ENCODE results near the gene PTK7.
"Not testable (repeated sequence)": the region's sequence is repeated elsewhere in the genome, so short reads cannot be mapped to it uniquely, and the experiment has no call there.

PTK7 gene

DNA sequence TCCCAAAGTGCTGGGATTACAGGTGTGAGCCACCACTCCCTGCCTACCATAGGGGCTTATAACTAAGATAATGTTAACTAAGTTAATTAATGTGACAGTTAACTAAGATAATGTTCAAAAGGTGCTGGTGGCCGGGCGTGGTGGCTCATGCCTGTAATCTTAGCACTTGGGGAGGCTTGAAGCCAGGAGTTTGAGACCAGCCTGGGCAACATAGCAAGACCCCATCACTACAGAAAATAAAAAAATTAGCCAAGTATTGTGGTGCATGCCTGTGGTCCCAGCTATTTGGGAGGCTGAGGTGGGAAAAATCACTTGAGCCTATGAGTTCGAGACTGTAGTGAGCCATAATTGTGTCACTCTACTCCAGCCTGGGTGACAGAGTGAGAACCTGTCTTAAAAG lies 62.2 kb downstream of the PTK7 start:
- no peak for FAIRE-seq
- DNase-seq (ENCODE audit: extremely low spot score, insufficient read length, low read depth) = no peak

DNA sequence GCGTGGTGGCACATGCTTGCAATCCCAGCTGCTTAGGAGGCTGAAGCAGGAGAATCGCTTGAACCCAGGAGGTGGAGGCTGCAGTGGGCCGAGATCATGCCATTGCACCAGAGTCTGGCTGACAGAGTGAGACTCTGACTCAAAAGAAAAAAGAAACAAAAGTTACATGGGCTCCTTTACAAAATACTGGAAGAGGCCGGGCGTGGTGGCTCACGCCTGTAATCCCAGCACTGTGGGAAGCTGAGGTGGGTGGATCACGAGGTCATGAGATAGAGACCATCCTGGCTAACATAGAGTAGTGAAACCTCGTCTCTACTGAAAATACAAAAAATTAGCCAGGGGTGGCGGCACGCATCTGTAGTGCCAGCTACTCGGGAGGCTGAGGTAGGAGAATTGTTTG lies 63.9 kb downstream of the PTK7 start:
- not testable (repeated sequence) for FAIRE-seq

DNA sequence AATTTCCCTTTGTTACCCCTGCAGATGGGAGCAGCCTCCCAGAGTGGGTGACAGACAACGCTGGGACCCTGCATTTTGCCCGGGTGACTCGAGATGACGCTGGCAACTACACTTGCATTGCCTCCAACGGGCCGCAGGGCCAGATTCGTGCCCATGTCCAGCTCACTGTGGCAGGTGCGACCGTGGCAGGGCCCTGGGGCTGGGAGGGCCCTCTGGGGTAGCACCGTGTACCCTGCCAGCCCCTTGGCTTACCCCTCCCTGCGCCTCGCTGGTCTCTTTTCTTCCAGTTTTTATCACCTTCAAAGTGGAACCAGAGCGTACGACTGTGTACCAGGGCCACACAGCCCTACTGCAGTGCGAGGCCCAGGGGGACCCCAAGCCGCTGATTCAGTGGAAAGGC lies 65.5 kb downstream of the PTK7 start:
- FAIRE-seq (no peak), DNase-seq (ENCODE audit: extremely low spot score, insufficient read length, low read depth) (no peak)

More for the DNA sequence above, 63.9 kb downstream of the PTK7 start:
- not testable (repeated sequence) for DNase-seq (ENCODE audit: extremely low spot score, insufficient read length, low read depth)

DNA sequence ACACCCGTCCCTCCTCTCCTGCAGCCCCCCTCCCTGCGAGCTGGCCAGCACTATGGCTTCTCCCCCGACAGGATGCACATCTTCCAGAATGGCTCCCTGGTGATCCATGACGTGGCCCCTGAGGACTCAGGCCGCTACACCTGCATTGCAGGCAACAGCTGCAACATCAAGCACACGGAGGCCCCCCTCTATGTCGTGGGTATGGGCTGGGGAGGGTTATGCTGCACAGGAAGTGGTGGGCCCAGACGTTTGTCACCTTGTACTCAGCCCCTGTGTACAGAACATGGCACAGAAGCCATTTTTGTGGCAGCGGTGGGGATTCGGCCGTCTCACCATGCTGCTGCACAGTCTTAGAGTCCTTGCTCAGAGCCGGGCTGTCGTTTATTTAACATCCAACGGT lies 66.0 kb downstream of the PTK7 start:
- no peak for FAIRE-seq
- DNase-seq (ENCODE audit: extremely low spot score, insufficient read length, low read depth) = no peak

DNA sequence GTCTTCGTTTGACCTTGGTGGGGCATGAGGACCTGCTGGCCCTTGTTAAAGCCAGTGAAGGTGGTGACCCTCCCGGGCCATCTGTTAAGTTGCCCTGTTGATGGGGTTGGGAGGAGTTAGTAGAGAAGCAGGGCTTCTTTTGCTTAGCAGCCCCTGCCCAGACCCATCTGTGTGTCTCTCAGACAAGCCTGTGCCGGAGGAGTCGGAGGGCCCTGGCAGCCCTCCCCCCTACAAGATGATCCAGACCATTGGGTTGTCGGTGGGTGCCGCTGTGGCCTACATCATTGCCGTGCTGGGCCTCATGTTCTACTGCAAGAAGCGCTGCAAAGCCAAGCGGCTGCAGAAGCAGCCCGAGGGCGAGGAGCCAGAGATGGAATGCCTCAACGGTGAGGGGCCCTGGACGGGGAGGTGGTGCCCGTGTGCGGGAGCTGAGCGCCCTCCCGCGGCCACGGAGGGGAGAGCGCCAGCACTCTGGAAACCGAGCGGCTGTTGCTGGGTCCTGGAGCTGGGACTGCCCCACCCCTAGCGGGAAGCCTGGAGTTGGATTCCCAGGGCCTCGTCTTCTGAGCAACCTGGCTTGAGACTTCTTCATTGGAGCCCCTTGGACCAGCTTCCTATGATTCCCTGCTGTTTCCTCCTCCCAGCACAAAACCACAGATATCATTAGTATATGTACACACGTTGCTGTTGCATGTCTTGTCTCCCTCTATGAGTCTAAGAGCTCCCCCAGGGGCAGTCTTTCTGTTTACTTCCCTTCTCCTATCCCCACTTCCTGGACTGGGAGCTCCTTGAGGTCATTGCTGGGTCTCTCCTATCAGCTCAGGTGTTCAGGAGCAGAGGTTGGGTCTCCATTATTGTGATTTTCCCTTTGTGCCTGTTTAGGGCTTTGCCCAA lies 67.4 kb downstream of the PTK7 start:
- FAIRE-seq = peak; percentile 75
- peak; percentile 79 for DNase-seq (ENCODE audit: extremely low spot score, insufficient read length, low read depth)

DNA sequence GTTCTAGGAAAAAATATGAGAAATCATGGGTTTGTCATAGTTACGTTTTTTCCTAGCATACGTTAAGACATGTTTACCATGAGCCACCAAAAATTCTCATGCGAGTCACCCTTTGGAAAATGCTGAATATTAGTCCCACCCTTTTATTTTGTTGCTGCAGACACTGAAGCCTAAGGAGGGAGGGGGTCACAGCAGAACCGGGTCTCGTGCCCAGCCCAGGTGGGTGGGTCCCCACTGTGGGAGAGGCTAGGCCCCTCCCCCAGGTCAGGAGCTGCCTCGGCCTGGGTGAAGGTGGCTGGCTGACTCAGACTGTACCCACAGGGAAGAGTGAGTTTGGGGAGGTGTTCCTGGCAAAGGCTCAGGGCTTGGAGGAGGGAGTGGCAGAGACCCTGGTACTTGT lies 68.8 kb downstream of the PTK7 start:
- FAIRE-seq = no peak
- no peak for DNase-seq (ENCODE audit: extremely low spot score, insufficient read length, low read depth)

DNA sequence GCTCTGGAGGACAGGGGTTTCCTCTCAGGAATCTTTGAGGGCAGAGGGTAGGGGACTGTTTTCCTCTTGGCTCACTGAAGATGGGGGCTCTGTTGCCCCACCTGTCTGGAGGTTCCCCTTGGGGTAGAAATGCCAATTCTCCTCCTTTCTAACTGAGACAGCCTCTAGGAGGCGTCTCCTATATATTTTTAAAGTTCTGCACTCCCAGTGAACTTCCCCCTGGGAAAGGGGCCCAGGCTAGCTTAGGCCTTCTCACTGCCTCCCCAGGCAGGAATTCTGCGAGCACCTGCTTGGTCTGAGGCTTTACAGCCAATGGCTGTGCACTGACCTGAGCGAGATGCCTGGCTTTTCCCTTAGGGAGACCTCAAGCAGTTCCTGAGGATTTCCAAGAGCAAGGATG lies 70.1 kb downstream of the PTK7 start:
- DNase-seq (ENCODE audit: extremely low spot score, insufficient read length, low read depth) (no peak), FAIRE-seq (no peak)

DNA sequence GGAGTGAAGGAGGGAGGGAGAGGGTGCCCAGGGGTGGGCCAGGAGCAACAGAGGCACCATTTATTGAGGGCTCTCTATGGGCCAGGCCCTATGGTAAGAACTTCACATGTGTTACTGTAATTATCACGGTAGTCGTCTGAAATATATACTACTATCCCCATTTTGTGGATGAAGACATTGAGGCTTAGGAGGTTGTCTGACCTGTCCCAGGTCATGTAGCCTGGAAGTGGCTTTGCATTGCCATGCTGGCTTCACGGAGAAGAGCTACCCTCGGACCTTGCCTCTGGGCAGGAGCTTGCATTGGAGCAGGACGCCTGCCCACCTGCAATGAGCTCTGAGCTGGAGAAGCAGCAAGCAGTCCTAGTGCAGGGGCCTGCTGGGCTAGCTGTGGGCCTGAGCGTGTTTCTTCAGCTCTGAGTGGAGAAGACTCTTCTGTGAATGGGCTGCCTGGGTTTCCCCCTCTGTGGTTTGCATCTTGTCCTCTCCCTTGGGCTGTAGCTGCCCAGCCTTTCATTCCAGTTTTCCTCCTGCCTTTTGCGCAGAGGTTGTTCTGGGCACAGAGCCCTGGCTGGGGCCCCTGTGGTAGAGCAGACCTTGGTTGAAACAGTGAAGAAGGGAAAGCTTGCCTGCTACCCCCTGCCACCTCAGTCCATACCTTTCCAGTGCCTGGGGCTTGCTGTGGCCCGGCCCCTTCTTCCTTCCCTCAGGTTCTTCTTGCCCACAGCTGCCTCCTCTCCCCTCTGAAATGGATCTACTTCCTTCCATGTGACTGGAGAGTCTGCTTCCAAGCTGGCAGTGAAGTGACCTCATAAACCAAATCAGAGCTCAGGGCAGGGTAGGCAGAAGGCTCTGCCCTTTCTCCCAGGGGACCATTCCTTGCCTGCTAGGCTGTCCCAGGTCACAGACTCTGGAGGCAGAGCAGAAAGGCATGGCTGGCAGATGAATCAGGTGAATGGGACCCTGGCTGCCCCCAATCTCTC lies 70.9 kb downstream of the PTK7 start:
- FAIRE-seq = no peak
- DNase-seq (ENCODE audit: extremely low spot score, insufficient read length, low read depth) = no peak

DNA sequence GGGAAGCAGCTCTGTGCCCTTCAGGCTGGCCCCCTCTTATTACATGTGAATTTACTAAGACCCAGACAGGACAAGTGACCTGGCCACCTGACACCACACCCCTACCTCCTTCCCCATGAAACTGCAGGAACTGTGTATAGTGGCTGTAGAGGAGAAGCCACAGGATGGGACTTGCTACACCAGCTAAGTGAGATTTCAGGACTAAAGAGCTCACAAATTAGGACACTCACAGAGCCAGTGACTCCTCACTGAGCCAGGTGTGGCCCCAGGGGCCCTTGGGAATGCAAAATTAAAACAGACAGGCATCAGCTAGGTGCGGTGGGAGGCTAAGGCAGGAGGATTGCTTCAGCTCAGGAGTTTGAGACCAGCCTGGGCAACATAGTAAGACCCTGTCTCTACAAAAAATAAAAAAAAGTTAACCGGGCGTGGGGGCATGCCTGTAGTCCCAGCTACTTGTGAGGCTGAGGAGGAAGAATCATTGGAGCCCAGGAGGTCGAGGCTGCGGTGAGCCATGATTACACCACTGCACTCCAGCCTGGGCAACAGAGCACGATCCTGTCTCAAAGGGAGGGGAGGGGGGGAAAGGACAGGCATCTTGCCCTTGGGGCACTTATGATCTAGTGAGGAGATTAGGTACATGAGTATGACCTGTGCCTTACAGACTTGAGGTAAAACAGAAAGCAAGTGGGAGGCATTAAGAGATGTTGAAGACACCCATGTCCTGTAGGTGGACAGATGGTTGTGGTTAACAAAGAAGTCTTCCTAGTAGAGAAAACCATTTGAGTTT lies 71.8 kb downstream of the PTK7 start:
- no peak for DNase-seq (ENCODE audit: extremely low spot score, insufficient read length, low read depth)
- FAIRE-seq = no peak

DNA sequence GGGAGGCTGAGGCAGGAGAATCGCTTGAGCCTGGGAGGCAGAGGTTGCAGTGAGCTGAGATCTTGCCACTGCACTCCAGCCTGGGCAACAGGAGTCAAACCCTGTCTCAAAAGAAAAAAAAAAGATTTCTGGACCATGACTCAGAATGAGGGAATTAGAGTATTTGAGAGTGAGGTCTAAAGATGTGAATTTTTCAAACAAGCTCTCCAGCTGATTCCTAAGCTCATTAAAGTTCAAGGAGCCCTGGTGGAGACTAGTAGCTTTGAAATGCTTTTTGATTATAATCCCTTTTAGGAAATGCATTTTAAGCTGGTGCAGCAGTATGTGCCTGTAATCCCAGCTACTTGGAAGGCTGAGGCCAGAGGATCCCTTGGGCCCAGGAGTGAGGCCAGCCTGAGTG lies 73.2 kb downstream of the PTK7 start:
- DNase-seq (ENCODE audit: extremely low spot score, insufficient read length, low read depth) = no peak

DNA sequence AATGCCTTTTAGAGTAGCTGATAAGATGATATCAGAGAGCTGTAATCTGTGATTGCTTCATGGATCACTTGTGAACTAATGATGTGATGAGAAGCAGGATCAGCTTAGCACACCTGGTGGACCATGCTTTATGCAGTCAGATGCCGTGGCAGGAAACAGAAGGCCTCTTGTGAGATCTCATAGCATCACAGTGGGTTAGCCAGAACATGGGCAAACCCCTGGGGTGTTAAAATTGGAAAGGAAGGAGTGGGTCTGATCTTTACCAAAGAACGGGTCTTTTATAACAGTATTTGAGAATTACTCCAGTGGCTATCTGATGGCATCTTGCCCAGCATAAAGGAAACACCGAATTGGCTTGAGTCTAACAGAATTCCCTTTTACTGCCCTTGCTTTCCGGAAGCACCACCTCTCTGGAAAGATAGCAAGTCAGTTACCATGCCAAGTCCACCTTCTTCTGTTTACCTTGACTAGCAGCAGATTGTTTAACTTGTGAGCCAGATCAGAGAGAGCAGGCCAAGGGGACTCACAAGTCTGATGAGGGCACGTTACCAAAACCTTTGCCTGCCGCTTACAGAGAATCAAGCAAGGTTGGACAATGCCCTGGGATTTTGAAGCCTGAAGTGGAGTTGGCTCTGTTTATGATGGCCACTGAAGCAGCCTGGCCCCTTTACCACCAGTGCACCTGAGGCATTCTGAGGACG lies 74.1 kb downstream of the PTK7 start:
- FAIRE-seq = no peak
- no peak for DNase-seq (ENCODE audit: extremely low spot score, insufficient read length, low read depth)

More for the DNA sequence above, 73.2 kb downstream of the PTK7 start:
- no peak for FAIRE-seq

DNA sequence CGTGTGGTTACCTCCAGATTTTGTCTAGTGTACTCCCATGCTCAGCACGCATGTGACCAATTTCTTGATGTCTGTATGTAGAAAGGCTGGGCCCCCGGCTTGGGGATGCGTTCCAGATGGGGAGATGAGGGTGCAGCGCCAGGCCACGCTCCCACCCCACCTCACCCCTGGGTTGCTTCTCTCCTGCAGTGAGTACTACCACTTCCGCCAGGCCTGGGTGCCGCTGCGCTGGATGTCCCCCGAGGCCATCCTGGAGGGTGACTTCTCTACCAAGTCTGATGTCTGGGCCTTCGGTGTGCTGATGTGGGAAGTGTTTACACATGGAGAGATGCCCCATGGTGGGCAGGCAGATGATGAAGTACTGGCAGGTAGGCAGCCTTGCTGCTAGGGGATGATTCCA lies 83.5 kb downstream of the PTK7 start:
- FAIRE-seq (no peak), DNase-seq (ENCODE audit: extremely low spot score, insufficient read length, low read depth) (no peak)

DNA sequence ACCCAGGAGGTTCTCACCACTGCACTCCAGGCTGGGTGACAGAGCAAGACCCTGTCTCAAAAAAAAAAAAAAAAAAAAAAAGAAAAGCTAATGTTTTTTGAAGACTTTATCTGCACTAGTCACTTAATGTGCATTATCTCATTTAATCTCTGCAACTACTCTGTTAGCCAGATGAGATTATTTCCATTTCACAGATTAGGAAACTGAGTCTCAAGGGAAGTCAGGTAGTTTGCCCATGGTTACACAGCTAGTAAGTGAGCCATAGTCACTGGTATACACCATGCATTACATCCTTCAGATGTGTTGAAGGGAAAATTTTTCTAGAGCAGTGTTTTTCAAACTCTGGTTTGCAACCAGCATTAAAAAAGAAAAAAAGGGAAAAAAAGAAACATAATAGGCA lies 87.8 kb downstream of the PTK7 start:
- no peak for FAIRE-seq
- DNase-seq (ENCODE audit: extremely low spot score, insufficient read length, low read depth) = no peak

DNA sequence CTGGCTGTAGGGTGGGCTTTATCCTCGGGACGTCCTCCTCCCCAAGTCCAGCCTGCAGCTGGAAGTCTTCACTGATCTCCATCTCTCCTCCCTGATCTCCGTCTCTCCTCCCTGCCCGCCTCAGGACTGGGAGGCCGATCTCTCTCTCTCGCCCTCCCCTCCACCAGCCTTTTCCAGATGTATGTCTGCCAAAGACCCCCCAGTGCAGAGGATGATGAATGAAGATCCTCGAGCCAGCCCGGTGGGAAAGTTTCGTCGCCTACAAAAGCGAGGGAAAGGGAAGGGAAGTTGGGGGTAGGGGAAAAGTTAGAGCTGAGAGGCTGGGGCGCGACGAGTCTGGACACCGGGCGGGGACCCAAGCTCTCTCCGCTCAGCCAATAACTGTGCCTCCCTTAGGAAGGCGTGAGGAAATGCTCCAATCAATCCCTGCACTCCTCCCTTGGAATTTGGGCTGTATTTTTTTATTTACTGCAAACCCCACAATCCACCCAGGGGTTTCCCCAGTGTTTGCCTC lies 94.4 kb downstream of the PTK7 start:
- FAIRE-seq (no peak), DNase-seq (ENCODE audit: extremely low spot score, insufficient read length, low read depth) (no peak)

DNA sequence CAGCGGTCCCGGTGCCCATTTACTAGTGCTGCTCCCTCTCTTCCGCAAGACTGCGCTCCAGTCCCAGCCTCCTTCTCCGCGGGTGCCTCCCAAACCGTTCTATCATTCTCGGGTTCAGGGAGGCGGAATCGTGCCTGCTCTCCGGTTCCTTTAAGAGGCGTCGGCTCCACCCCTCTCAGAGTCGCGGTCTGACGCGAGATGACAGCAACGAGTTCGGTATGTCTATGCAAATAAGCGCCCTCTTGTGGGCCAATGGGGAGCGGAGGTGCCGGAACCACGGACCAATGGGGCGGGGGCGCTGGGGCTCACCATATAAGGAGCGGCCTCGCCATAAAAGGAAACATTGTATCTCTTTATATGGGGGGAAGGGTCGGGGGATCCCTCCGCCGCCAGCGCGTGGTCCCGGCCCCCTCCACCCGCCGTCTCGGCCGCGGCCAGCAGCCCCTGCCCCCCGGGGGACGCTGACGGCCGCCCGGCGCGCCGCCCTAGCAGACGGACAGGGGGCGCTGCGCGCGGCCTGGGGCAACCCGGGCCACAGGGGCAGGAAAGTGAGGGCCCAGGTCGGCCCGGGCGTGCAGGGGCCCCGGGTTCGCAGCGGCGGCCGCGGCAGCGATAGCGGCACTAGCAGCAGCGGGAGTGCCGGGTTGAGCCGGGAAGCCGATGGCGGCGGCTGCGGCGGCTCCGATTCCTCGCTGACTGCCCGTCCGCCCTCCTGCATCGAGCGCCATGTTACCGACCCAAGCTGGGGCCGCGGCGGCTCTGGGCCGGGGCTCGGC lies 95.0 kb downstream of the PTK7 start, which contains the start of gene SRF:
SRF (plus strand) TSS at position 339 of the 776 bp plus-strand sequence; CDS start at position 727, 388 bp downstream.
- peak; percentile 97 for FAIRE-seq
- DNase-seq (ENCODE audit: extremely low spot score, insufficient read length, low read depth) = peak; percentile 89

DNA sequence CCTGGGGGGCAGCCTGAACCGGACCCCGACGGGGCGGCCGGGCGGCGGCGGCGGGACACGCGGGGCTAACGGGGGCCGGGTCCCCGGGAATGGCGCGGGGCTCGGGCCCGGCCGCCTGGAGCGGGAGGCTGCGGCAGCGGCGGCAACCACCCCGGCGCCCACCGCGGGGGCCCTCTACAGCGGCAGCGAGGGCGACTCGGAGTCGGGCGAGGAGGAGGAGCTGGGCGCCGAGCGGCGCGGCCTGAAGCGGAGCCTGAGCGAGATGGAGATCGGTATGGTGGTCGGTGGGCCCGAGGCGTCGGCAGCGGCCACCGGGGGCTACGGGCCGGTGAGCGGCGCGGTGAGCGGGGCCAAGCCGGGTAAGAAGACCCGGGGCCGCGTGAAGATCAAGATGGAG lies 95.6 kb downstream of the PTK7 start:
- DNase-seq (ENCODE audit: extremely low spot score, insufficient read length, low read depth) (no peak), FAIRE-seq (no peak)

DNA sequence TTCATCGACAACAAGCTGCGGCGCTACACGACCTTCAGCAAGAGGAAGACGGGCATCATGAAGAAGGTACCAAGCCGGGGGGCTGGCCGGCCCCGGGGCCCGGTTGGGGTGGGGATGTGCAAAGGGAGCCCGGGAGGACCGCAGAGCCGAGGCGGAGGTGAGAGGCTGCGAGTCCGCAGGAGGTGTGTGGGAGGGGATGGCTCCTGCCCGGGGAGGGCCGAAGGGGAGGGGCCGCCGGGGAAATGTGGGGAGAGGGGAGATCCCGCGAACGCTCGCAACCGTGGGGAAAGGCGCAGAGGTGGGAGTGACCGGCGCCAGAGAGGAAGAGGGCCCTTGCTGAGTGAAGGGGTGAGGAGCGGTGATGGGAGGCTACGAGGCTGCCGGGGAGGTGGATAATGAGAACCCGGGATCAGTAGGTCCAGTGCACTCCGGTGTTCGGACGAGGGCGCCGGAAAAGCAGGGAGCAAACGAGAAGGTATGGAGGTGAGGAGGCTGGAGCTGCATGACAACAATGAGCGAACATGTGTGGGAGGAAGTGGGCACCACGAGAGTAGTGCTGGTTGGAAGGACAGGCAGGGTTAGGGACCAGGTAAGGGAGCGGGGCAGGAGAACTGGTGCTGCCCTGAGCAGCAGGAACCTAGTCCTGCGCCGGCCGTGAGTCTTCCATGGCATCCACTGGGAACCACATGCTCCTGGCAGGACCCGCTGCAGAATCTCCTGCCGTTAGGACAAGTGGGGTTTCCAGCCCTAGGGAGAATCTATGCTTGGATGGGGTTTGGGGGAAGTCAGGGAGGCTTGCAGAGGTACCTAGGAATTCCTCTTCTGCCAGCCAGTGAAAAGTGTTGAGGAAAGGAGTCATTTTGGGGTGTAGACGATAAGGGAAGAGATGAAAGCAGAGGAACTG lies 96.2 kb downstream of the PTK7 start:
- DNase-seq (ENCODE audit: extremely low spot score, insufficient read length, low read depth) = no peak

More for the DNA sequence above, 96.2 kb downstream of the PTK7 start:
- peak; percentile 18 for FAIRE-seq

Data from GM18507 (cell line).